ENCODE data around the gene CYREN. TPM values are rescaled to one million over a fixed set of nuclear protein-coding genes. Genes with fewer than 3 reads are reported as not detected.

Gene CYREN
- total and polyA plus RNA-seq, 2 of the 13 experiments (the other 11 are each of a cell fraction or from before 2014, with no cell fraction given) = 20.7 to 60.7 TPM

- TF ChIP-seq NFE2 (CRISPR knock-in tag; IDR thresholded peaks at IDR 0.05) (peak; percentile 83), POGZ (CRISPR knock-in tag; IDR thresholded peaks at IDR 0.05) (0 out of 2 replicates have a peak, but pooled peaks have one; percentile 19), ZNF44 (CRISPR knock-in tag; IDR thresholded peaks at IDR 0.05) (no peak)
Measured at GRCh38 chr7:135160098-135160857, 10.2 kb downstream of the CYREN start (continued).

DNA sequence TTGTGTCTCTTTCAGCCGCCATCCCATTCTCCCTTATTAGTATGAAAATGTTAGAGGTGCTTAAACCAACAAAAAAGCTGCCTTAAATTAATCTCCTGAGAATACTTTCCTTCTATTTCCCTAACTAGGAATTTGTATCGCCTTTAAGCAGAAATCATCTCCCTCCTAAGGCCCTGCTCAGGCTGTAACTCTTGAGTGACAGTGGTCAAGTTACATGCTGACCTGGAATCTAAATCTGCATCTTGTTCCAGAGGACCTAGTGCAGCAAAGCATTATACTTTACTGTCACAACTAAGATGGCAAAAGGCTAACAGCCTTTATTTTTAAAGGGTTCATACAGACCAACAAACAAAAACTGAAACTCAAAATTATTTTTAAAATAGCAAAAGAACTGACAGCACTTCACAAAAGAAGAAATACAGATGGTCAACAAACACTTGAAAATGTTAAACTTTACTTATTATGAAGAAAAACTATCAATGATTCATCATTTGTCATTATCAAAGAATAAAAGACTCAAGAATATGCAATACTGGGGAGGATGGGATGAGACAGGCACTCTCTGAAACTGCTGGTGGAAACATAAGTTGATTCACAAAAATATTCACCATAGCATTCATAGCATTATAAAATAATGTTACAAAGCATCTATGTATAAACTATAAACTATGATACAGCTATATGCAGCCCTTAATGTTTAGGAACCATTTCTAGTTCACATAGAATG, 11.0 kb downstream of the CYREN start:
- ChIA-PET POLR2A (interaction anchor here (1.2 to 2.2 kb wide), 4 partner anchors 9 to 173 kb away, joined by 3 to 9 read pairs (median 6); partner anchors contain the start of genes AGBL3 and TMEM140), CTCF (ENCODE audit: low intra/inter-chr PET ratio, low total read pairs) (no interaction called here)
- H3K9ac ChIP-seq (ENCODE audit: insufficient read depth, low read depth, low read length) = no peak overlapping the region
- peaks cover 60% of the 10 kb centered on the region for H3K79me2 ChIP-seq (ENCODE audit: insufficient read depth, low read length)
- ATAC-seq = no peak
- intact Hi-C loops (cut with micrococcal nuclease; ENCODE audit: unreplicated experiment) (no loop called here), in situ Hi-C loops (cut with HindIII; ENCODE audit: extremely low pct_ligation_motif_present, low pct_unique_long_range_greater_than_20kb) (no loop called here)
- peaks cover 67% of the 10 kb centered on the region for H3K4me1 ChIP-seq (ENCODE audit: insufficient read depth, low read length)
- no TSS peak for BruUV-seq (replicated peaks)
- WGBS (ENCODE audit: low lambda C conversion rate) = 95% methylated on average over 2 of the region's 2 CpGs
- peak overlapping the region in 1 of 3 experiments; percentile 8; a peak in 1 of 6 replicates for H3K4me3 ChIP-seq (replicated peaks in 1 of 3; ENCODE audit: insufficient read depth in 1 of 3, low read depth in 2 of 3, low read length in 3 of 3)
- no peak for FAIRE-seq
- H3K27ac ChIP-seq (ENCODE audit: extremely low read length, insufficient read depth, low read length) = peak overlapping the region; percentile 66
- DNase-seq (ENCODE audit: low spot score) = no peak
- H3K27me3 ChIP-seq (ENCODE audit: control insufficient read depth in 1 of 2, insufficient read depth in 2 of 2, low read length in 2 of 2) = no peaks in the 10 kb centered on the region
- H3K9me3 ChIP-seq (ENCODE audit: low read length) = peaks cover 32% of the 10 kb centered on the region
- H2AFZ ChIP-seq (ENCODE audit: low read length) = no peak overlapping the region
- peaks cover 4 to 22% of the 10 kb centered on the region in 2 experiments; a peak in 4 of 5 replicates for H3K36me3 ChIP-seq (replicated peaks in 1 of 2; ENCODE audit: control insufficient read depth in 1 of 2, insufficient read depth in 2 of 2, low read length in 2 of 2)
- peak overlapping the region; percentile 20; the same call in 1 of the 2 replicates for H3K4me2 ChIP-seq (ENCODE audit: low read depth, low read length)
- H4K20me1 ChIP-seq (ENCODE audit: insufficient read depth, low read length) = no peaks in the 10 kb centered on the region; the same call in none of the 2 replicates
- TF ChIP-seq ELF4 (CRISPR knock-in tag; IDR thresholded peaks at IDR 0.05; ENCODE audit: borderline replicate concordance) (no peak), ZNF263 (CRISPR knock-in tag; IDR thresholded peaks at IDR 0.05) (no peak), TEAD3 (CRISPR knock-in tag; optimal IDR thresholded peaks at IDR 0.05; ENCODE audit: borderline replicate concordance) (no peak), ATF2 (CRISPR knock-in tag; IDR thresholded peaks at IDR 0.05) (no peak), ZNF451 (CRISPR knock-in tag; IDR thresholded peaks at IDR 0.05) (no peak), ZNF678 (CRISPR knock-in tag; IDR thresholded peaks at IDR 0.05) (no peak), NR1H2 (CRISPR knock-in tag; IDR thresholded peaks at IDR 0.05; ENCODE audit: borderline replicate concordance, low read depth) (no peak), ZNF773 (CRISPR knock-in tag; IDR thresholded peaks at IDR 0.05; ENCODE audit: borderline replicate concordance) (no peak), ZFX (CRISPR knock-in tag; IDR thresholded peaks at IDR 0.05; ENCODE audit: low read depth) (no peak), ZNF446 (CRISPR knock-in tag; IDR thresholded peaks at IDR 0.05) (no peak), ZMYM3 (CRISPR knock-in tag; IDR thresholded peaks at IDR 0.05) (no peak), ETV5 (CRISPR knock-in tag; IDR thresholded peaks at IDR 0.05; ENCODE audit: borderline replicate concordance) (no peak), ESRRA (CRISPR knock-in tag; IDR thresholded peaks at IDR 0.05; ENCODE audit: low read depth) (no peak), PAX8 (CRISPR knock-in tag; IDR thresholded peaks at IDR 0.05; ENCODE audit: borderline replicate concordance) (no peak), RFXANK (CRISPR knock-in tag; IDR thresholded peaks at IDR 0.05) (no peak)
- TF ChIP-seq, protein P1, sequence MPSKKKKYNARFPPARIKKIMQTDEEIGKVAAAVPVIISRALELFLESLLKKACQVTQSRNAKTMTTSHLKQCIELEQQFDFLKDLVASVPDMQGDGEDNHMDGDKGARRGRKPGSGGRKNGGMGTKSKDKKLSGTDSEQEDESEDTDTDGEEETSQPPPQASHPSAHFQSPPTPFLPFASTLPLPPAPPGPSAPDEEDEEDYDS (CRISPR knock-in tag; IDR thresholded peaks at IDR 0.05) = no peak
- TF ChIP-seq, protein P2, sequence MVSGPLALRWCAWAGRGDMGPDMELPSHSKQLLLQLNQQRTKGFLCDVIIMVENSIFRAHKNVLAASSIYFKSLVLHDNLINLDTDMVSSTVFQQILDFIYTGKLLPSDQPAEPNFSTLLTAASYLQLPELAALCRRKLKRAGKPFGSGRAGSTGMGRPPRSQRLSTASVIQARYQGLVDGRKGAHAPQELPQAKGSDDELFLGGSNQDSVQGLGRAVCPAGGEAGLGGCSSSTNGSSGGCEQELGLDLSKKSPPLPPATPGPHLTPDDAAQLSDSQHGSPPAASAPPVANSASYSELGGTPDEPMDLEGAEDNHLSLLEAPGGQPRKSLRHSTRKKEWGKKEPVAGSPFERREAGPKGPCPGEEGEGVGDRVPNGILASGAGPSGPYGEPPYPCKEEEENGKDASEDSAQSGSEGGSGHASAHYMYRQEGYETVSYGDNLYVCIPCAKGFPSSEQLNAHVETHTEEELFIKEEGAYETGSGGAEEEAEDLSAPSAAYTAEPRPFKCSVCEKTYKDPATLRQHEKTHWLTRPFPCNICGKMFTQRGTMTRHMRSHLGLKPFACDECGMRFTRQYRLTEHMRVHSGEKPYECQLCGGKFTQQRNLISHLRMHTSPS (CRISPR knock-in tag; IDR thresholded peaks at IDR 0.05; ENCODE audit: low read depth) = no peak
